A549 (cell line): Measurements from ENCODE around the gene LOXHD1. TPM values are rescaled to one million over a fixed set of nuclear protein-coding genes. Genes with fewer than 3 reads are reported as not detected.

Experiments used
- ATAC-seq, 2 experiments: fragments of 200-7000 bp in 1 of 2; fragments of >200 bp in 1 of 2; cut with Nextera tagmentation in 1 of 2; cut with Tn5 transposase in 1 of 2; 3 replicates each; pipeline versions ENCODE4 v1.8.0 to v1.9.1; 2018 to 2020; ENCODE audit warnings: mild to moderate bottlenecking in 1 of 2, moderate library complexity in 1 of 2
- CTCF ChIA-PET: fragments of 300-600 bp; sonication (Branson Sonifier 250); formaldehyde crosslinking; extraction: SDS; loops from one replicate; lab custom pipeline; 2021; ENCODE audit warnings: antibody characterized with exemption, inconsistent platforms; lab: Yijun Ruan, JAX
- POLR2A ChIA-PET: fragments of 350-600 bp; formaldehyde crosslinking; extraction: SDS; loops from one replicate; lab custom pipeline; 2021; ENCODE audit warnings: antibody characterized with exemption, inconsistent platforms; lab: Yijun Ruan, JAX
- DNase-seq, 2 experiments: peaks; one replicate each; pipeline versions ENCODE4 v3.0.0 to v3.0.0-alpha.2; 2011 to 2016; ENCODE audit warnings: low read depth in 1 of 2, low spot score in 1 of 2
- FAIRE-seq: peaks from 2 replicates; lab custom pipeline; 2011; peaks lifted over from hg19 to GRCh38; lab: Jason Lieb, UNC
- H3K27ac ChIP-seq, 2 experiments: fragments of >200 bp; sonication (Bioruptor Twin); formaldehyde crosslinking; 3 replicates each; pipeline ENCODE4 v1.5.1; 2016 to 2017
- H3K4me1 ChIP-seq: fragments of >200 bp; sonication (Bioruptor Twin); formaldehyde crosslinking; 3 replicates; pipeline ENCODE4 v1.6.1; 2016
- H3K4me2 ChIP-seq: fragments of >200 bp; sonication (Bioruptor Twin); formaldehyde crosslinking; 3 replicates; pipeline ENCODE4 v1.6.1; 2016
- H3K4me3 ChIP-seq: fragments of >200 bp; sonication (Bioruptor Twin); formaldehyde crosslinking; 3 replicates; pipeline ENCODE4 v1.5.1; 2016
- H3K9me3 ChIP-seq: fragments of >200 bp; sonication (Bioruptor Twin); formaldehyde crosslinking; 3 replicates; pipeline ENCODE4 v1.6.1; 2016
- CBX8 ChIP-seq: fragments of 200-600 bp; sonication (generic); IDR thresholded peaks from 2 replicates; pipeline ENCODE4 v1.6.1; 2016
- EHF ChIP-seq: fragments of 250-450 bp; sonication (Bioruptor Pico); IDR thresholded peaks from 2 replicates; pipeline ENCODE4 v1.5.0; 2020; ENCODE audit warnings: mild to moderate bottlenecking
- FOXS1 ChIP-seq: fragments of 250-450 bp; sonication (Bioruptor Pico); IDR thresholded peaks from 2 replicates; pipeline ENCODE4 v1.5.0; 2020; ENCODE audit warnings: mild to moderate bottlenecking, moderate library complexity
- KDM5A ChIP-seq: fragments of 200-600 bp; sonication (generic); IDR thresholded peaks from 2 replicates; pipeline ENCODE4 v1.6.1; 2016; ENCODE audit warnings: antibody characterized with exemption, mild to moderate bottlenecking
- NPAS2 ChIP-seq: fragments of 250-450 bp; sonication (Bioruptor Pico); IDR thresholded peaks from 2 replicates; pipeline ENCODE4 v1.8.0; 2022; ENCODE audit warnings: mild to moderate bottlenecking, moderate library complexity, borderline replicate concordance
- PHF8 ChIP-seq: fragments of 200-600 bp; sonication (generic); IDR thresholded peaks from 2 replicates; pipeline ENCODE4 v1.6.1; 2016; ENCODE audit warnings: low read depth, mild to moderate bottlenecking, antibody characterized with exemption, moderate library complexity, borderline replicate concordance
- POLR2A ChIP-seq: IDR thresholded peaks from 2 replicates; pipeline ENCODE4 v1.6.1; 2012; ENCODE audit warnings: mild to moderate bottlenecking, low read length
- RAD21 ChIP-seq, 2 experiments: fragments of >200 bp in 1 of 2; sonication (Bioruptor Twin) in 1 of 2; formaldehyde crosslinking in 1 of 2; IDR thresholded peaks in 1 of 2; conservative IDR thresholded peaks in 1 of 2; 2 replicates in 1 of 2; 3 replicates in 1 of 2; pipeline ENCODE4 v1.6.1; 2012 to 2018; ENCODE audit warnings: inconsistent platforms in 1 of 2
- RFX5 ChIP-seq: fragments of 450-650 bp; IDR thresholded peaks from 2 replicates; pipeline ENCODE4 v1.7.1; 2014; ENCODE audit warnings: antibody characterized with exemption, mild to moderate bottlenecking, moderate library complexity
- SMC3 ChIP-seq: fragments of >200 bp; sonication (Bioruptor Twin); formaldehyde crosslinking; IDR thresholded peaks from 3 replicates; pipeline ENCODE4 v1.6.1; 2018; ENCODE audit warnings: inconsistent platforms
- SREBF2 ChIP-seq: fragments of 450-650 bp; IDR thresholded peaks from 2 replicates; pipeline ENCODE4 v1.6.1; 2014; ENCODE audit warnings: mild to moderate bottlenecking, moderate library complexity
- ZC3H11A ChIP-seq: fragments of 450-650 bp; IDR thresholded peaks from 2 replicates; pipeline ENCODE4 v1.6.1; 2014; ENCODE audit warnings: antibody characterized with exemption, mild to moderate bottlenecking
- ZNF302 ChIP-seq: fragments of 250-450 bp; sonication (Bioruptor Pico); IDR thresholded peaks from 2 replicates; pipeline ENCODE4 v1.9.0; 2021; ENCODE audit warnings: inconsistent platforms, mild to moderate bottlenecking, moderate library complexity
- WGBS: methylation state at CpG from one replicate; pipeline ENCODE4 v1.1.6; 2017; ENCODE audit errors: missing lambda C conversion rate; 5-methylcytosine and 5-hydroxymethylcytosine counted together
- polyA plus RNA-seq, 4 experiments: library from polyadenylated mRNA; depleted of rRNA in 3 of 4; stranded (reverse); fragments of >200 nt; fragmentation: RNase III in 1 of 4; extraction: RNeasy Plus Mini Kit Qiagen cat#74134 plus additional on column Dnase treatment in 1 of 4; gene quantifications; 2 replicates in 3 of 4; 3 replicates in 1 of 4; pipeline ENCODE4 v1.2.3, GENCODE V29; 2011 to 2017
- TF ChIP-seq, protein P1 (sequence below): IDR thresholded peaks from 2 replicates; pipeline ENCODE4 v1.6.1; 2012; ENCODE audit warnings: low read depth, borderline replicate concordance
- TF ChIP-seq, protein P2 (sequence below): fragments of >200 bp; sonication (Bioruptor Twin); formaldehyde crosslinking; IDR thresholded peaks from 3 replicates; pipeline ENCODE4 v1.5.1; 2016
- TF ChIP-seq, protein P3 (sequence below): IDR thresholded peaks from 2 replicates; pipeline ENCODE4 v1.6.1; 2012
- TF ChIP-seq, protein P4 (sequence below): IDR thresholded peaks from 2 replicates; pipeline ENCODE4 v1.6.1; 2012
- TF ChIP-seq, protein P5 (sequence below): fragments of >200 bp; sonication (Bioruptor Twin); formaldehyde crosslinking; IDR thresholded peaks from 2 replicates; pipeline ENCODE4 v1.6.1; 2016

Gene LOXHD1
- polyA plus RNA-seq, 2 of the 4 experiments (the other 2 are of a cell fraction), result not detected

DNA sequence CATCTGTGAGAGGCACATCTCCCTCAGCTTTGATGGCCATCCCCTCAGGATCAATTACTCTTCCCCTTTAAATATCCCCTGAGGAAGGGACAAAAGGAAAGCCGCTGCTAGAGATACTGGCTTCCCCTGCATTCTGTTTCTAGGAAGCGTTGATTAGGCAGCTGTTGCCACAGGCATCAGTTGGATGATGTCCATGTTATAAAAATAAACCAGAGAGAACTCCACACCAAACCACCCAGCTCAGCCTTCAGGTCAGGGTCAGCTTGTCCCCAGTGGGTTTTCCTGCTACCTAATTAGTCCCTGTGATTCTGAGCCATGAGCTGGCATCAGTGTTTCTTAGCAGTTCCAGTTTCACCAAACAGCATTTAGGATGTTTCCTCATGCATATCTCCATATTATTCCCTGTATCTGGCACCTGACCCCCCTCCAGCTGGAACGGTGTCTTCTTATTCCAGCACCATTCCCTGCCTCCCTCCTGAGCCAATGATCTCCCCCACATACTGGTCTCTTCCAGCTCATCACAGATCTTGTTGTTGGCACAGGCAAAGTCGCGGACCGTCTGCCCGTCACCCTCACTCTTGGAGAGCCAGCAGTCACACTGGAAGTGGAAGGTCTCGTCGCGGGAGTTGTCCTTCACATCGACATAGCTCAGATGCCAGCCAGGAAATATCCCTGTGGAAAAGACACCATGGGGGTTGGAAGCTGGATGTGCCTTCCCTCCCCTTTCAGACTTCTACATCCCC, 168.4 kb downstream of the LOXHD1 start:
- no peak overlapping the region for H3K27ac ChIP-seq
- FAIRE-seq (no peak), DNase-seq (no peak), ATAC-seq (no peak)
- WGBS, result 56% methylated on average over 10 of the region's 11 CpGs
- H3K4me1 ChIP-seq, result no peaks in the 10 kb centered on the region
- ChIA-PET POLR2A (no interaction called here), CTCF (interaction anchor here (1.0 kb wide), 1 partner anchor 8 kb away, joined by 3 read pairs; no protein-coding TSS in a partner anchor)
- no peak overlapping the region for H3K4me2 ChIP-seq
- no peaks in the 10 kb centered on the region for H3K9me3 ChIP-seq
- no peak for TF ChIP-seq CBX8
- no peak for TF ChIP-seq PHF8
- TF ChIP-seq, protein P1, sequence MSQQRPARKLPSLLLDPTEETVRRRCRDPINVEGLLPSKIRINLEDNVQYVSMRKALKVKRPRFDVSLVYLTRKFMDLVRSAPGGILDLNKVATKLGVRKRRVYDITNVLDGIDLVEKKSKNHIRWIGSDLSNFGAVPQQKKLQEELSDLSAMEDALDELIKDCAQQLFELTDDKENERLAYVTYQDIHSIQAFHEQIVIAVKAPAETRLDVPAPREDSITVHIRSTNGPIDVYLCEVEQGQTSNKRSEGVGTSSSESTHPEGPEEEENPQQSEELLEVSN, result no peak
- no peak for TF ChIP-seq ZC3H11A
- TF ChIP-seq RFX5, result no peak
- no peak for TF ChIP-seq KDM5A
- no peak for TF ChIP-seq NPAS2
- TF ChIP-seq EHF, result no peak
- no peak for TF ChIP-seq RAD21 (conservative IDR thresholded peaks at IDR 0.05 in 1 of 2, IDR thresholded peaks at IDR 0.05 in 1 of 2)
- no peak overlapping the region for H3K4me3 ChIP-seq

DNA sequence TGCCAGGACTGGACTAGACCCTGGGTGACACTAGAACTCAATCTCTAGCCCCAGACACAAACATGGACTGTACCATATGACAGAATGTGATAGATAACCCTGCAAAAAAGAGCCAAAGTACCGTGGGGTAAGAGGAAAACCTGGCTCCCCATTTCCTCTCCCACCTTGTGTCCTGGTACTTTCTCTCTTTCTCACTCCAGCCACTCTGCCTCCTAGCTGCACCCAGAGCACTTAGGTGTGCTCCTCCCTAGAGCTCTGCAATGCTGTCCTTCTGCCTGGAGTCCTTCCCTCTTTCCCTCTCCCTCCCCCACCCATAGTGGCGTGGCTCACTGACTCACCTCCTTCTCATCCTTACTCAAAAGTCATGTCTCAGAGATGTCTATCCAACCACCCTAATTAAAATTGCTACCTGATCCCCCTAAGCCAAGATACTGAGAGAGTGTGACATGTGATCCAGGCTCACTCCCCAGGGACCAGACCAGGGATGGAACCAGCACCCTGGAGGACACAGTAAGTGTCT, 171.3 kb downstream of the LOXHD1 start:
- TF ChIP-seq, protein P2, sequence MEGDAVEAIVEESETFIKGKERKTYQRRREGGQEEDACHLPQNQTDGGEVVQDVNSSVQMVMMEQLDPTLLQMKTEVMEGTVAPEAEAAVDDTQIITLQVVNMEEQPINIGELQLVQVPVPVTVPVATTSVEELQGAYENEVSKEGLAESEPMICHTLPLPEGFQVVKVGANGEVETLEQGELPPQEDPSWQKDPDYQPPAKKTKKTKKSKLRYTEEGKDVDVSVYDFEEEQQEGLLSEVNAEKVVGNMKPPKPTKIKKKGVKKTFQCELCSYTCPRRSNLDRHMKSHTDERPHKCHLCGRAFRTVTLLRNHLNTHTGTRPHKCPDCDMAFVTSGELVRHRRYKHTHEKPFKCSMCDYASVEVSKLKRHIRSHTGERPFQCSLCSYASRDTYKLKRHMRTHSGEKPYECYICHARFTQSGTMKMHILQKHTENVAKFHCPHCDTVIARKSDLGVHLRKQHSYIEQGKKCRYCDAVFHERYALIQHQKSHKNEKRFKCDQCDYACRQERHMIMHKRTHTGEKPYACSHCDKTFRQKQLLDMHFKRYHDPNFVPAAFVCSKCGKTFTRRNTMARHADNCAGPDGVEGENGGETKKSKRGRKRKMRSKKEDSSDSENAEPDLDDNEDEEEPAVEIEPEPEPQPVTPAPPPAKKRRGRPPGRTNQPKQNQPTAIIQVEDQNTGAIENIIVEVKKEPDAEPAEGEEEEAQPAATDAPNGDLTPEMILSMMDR, result no peak
- TF ChIP-seq SMC3 (no peak), POLR2A (no peak), FOXS1 (no peak), SREBF2 (no peak)
- Histone ChIP-seq H3K4me2 (no peak overlapping the region), H3K27ac (no peak overlapping the region), H3K9me3 (no peaks in the 10 kb centered on the region), H3K4me1 (no peaks in the 10 kb centered on the region), H3K4me3 (no peak overlapping the region)
- FAIRE-seq (no peak), ATAC-seq (peak in 1 of 2 experiments; percentile 24; a peak in 1 of 6 replicates), DNase-seq (no peak)
- POLR2A ChIA-PET, result no interaction called here
- WGBS, result 0% methylated on average over 2 of the region's 2 CpGs
- CTCF ChIA-PET, result no interaction called here

DNA sequence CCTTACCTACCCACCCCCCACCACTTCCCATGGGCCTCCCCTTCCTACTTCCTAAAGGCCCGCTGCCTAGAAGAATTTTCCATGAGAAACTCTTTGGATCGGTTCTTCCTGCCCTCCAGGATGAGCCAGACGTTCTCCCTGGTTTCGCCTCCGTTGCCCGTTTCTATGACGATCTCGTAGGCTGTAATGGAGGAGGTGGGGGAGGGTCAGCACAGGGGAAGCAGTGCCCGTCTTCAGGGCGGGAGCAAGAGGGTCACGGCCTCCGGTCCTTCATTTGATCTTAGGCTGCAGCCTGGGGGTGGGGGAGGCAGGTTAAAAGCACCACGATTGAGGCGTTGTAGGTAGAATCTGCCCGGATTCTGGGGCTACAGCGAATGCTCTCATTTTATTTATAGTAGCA, 172.0 kb downstream of the LOXHD1 start:
- Histone ChIP-seq H3K9me3 (no peaks in the 10 kb centered on the region), H3K4me1 (no peaks in the 10 kb centered on the region), H3K4me3 (no peak overlapping the region), H3K4me2 (no peak overlapping the region), H3K27ac (no peak overlapping the region)
- no peak for TF ChIP-seq ZNF302
- TF ChIP-seq, protein P3, sequence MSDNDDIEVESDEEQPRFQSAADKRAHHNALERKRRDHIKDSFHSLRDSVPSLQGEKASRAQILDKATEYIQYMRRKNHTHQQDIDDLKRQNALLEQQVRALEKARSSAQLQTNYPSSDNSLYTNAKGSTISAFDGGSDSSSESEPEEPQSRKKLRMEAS, result no peak
- TF ChIP-seq, protein P4, sequence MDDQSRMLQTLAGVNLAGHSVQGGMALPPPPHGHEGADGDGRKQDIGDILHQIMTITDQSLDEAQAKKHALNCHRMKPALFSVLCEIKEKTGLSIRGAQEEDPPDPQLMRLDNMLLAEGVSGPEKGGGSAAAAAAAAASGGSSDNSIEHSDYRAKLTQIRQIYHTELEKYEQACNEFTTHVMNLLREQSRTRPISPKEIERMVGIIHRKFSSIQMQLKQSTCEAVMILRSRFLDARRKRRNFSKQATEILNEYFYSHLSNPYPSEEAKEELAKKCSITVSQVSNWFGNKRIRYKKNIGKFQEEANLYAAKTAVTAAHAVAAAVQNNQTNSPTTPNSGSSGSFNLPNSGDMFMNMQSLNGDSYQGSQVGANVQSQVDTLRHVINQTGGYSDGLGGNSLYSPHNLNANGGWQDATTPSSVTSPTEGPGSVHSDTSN, result no peak
- TF ChIP-seq, protein P5, sequence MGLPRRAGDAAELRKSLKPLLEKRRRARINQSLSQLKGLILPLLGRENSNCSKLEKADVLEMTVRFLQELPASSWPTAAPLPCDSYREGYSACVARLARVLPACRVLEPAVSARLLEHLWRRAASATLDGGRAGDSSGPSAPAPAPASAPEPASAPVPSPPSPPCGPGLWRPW, result no peak
- 49% methylated on average over 16 of the region's 16 CpGs for WGBS
- no peak for ATAC-seq
- DNase-seq, result no peak
- POLR2A ChIA-PET, result no interaction called here
- CTCF ChIA-PET, result no interaction called here
- FAIRE-seq, result no peak
